GM18499 (cell line): Measurements from ENCODE around the gene LYG1.
"Not testable (repeated sequence)": the region's sequence is repeated elsewhere in the genome, so short reads cannot be mapped to it uniquely, and the experiment has no call there.

Experiments
- ATAC-seq: cut with Tn5 transposase; IDR thresholded peaks from one replicate; pipeline ENCODE4 v1.9.1; 2021; ENCODE audit warnings: moderate number of reproducible peaks; ENCODE audit not compliant: insufficient read depth, unreplicated experiment

LYG1 gene

GRCh38 chr2:99278195-99278765 lies 22.7 kb downstream of the LYG1 start:
- ATAC-seq = not testable (repeated sequence)

GRCh38 chr2:99275882-99276281 lies 25.1 kb downstream of the LYG1 start:
- ATAC-seq = no peak

- ATAC-seq = no peak
Measured at GRCh38 chr2:99261242-99261641, 39.8 kb downstream of the LYG1 start.

- ATAC-seq = no peak
Measured at GRCh38 chr2:99260184-99260583, 40.8 kb downstream of the LYG1 start.

- no peak for ATAC-seq
Measured at GRCh38 chr2:99259465-99259864, 41.5 kb downstream of the LYG1 start.

- ATAC-seq = no peak
Measured at GRCh38 chr2:99256677-99257076, 44.3 kb downstream of the LYG1 start.

- ATAC-seq = no peak
Measured at GRCh38 chr2:99255491-99256318, 45.3 kb downstream of the LYG1 start, which contains the start of gene LYG2. Gene LYG2, minus strand, starts transcription at chr2:99255666. Its CDS starts 1,406 bp downstream, at chr2:99254260.

- ATAC-seq = no peak
Measured at GRCh38 chr2:99249951-99250350, 51.0 kb downstream of the LYG1 start.

GRCh38 chr2:99242151-99242550 lies 58.8 kb downstream of the LYG1 start:
- ATAC-seq = no peak

GRCh38 chr2:99240431-99240830 lies 60.6 kb downstream of the LYG1 start:
- no peak for ATAC-seq

GRCh38 chr2:99238599-99238998 lies 62.4 kb downstream of the LYG1 start:
- no peak for ATAC-seq
